ENCODE data around the gene SHE. TPM values are rescaled to one million over a fixed set of nuclear protein-coding genes. Genes with fewer than 3 reads are reported as not detected.

Gene SHE
- total RNA-seq, 1 experiment from 2014 or later, result not detected

- intact Hi-C loops (cut with micrococcal nuclease), result loop anchor here (5.0 kb wide), 1 partner anchor 78 kb away; no protein-coding TSS in a partner anchor
- no peak overlapping the region for H3K9ac ChIP-seq (ENCODE audit: low read length)
- BruUV-seq (replicated peaks), result no TSS peak
- H2AFZ ChIP-seq (ENCODE audit: low read depth, low read length, poor library complexity, severe bottlenecking), result no peak overlapping the region
- no peak overlapping the region for H3K4me3 ChIP-seq (replicated peaks in 1 of 2; ENCODE audit: low read depth in 1 of 2, low read length in 2 of 2)
- H3K9me3 ChIP-seq (ENCODE audit: control insufficient read depth in 1 of 2, insufficient read depth in 1 of 2, low read depth in 1 of 2, low read length in 2 of 2), result no peaks in the 10 kb centered on the region
- H3K27ac ChIP-seq (ENCODE audit: low read depth, low read length), result no peak overlapping the region
- ChIA-PET RAD21 (ENCODE audit: low non-redundant PET in 1 of 2, low total read pairs in 2 of 2, uncharacterized antibody in 2 of 2, unreplicated experiment in 2 of 2) (no interaction called here), CTCF (interaction anchor here (1.5 kb wide), 1 partner anchor 12 kb away, joined by 3 read pairs; no protein-coding TSS in a partner anchor), POLR2A (no interaction called here)
- no peaks in the 10 kb centered on the region for H3K9me2 ChIP-seq (ENCODE audit: insufficient read depth)
- H3K36me3 ChIP-seq (ENCODE audit: control insufficient read depth in 1 of 2, insufficient read depth in 2 of 2, low read length in 2 of 2), result no peaks in the 10 kb centered on the region
- H4K20me1 ChIP-seq (ENCODE audit: insufficient read depth), result no peaks in the 10 kb centered on the region
- no peak overlapping the region for H3K4me2 ChIP-seq (ENCODE audit: low read length)
- no peak for TF ChIP-seq CTCF (IDR thresholded peaks at IDR 0.05 in 2 of 3, conservative IDR thresholded peaks at IDR 0.05 in 1 of 3; ENCODE audit: borderline replicate concordance in 1 of 3, insufficient read depth in 1 of 3, low read depth in 2 of 3, low read length in 2 of 3)
- TF ChIP-seq POLR2A (IDR thresholded peaks at IDR 0.05; ENCODE audit: borderline replicate concordance, extremely low read depth, insufficient read depth, insufficient read length), result no peak
- no peak for TF ChIP-seq EGR1 (IDR thresholded peaks at IDR 0.05; ENCODE audit: low read depth)
- no peak for TF ChIP-seq FOSL1 (IDR thresholded peaks at IDR 0.05; ENCODE audit: low read depth)
- TF ChIP-seq SP1 (IDR thresholded peaks at IDR 0.05; ENCODE audit: low read depth), result no peak
- peaks cover 51 to 73% of the 10 kb centered on the region in 2 experiments for H3K4me1 ChIP-seq (ENCODE audit: control insufficient read depth in 1 of 2, insufficient read depth in 2 of 2, low read length in 2 of 2)
- H3K79me2 ChIP-seq (ENCODE audit: insufficient read depth, low read length), result no peaks in the 10 kb centered on the region
- H3K27me3 ChIP-seq (ENCODE audit: insufficient read depth, low read length), result no peaks in the 10 kb centered on the region
- DNase-seq (ENCODE audit: low read depth, low spot score) (no peak), ATAC-seq (no peak)
Measured at GRCh38 chr1:154429841-154430611, 72.2 kb downstream of the SHE start.

Other genes with a start within 250 kb of the SHE start
- 93.6 TPM for gene HAX1, start 229.8 kb downstream of the SHE start, total RNA-seq (2021; ENCODE audit: unreplicated experiment)
- gene AQP10, start 181.3 kb downstream of the SHE start, total RNA-seq (2021; ENCODE audit: unreplicated experiment), result not detected
- gene ATP8B2, start 176.9 kb downstream of the SHE start, total RNA-seq (2021; ENCODE audit: unreplicated experiment), result 22.1 TPM
- 6.8 TPM for gene IL6R, start 97.1 kb downstream of the SHE start, total RNA-seq (2021; ENCODE audit: unreplicated experiment)
- gene TDRD10, start 193 bp downstream of the SHE start, total RNA-seq (2021; ENCODE audit: unreplicated experiment), result not detected
- 70.9 TPM for gene UBE2Q1, start 56.2 kb upstream of the SHE start, total RNA-seq (2021; ENCODE audit: unreplicated experiment)
- gene CHRNB2, start 65.4 kb upstream of the SHE start, total RNA-seq (2021; ENCODE audit: unreplicated experiment), result not detected
- gene ADAR, start 105.8 kb upstream of the SHE start, total RNA-seq (2021; ENCODE audit: unreplicated experiment), result 169 TPM